IPS DF 6.9 (cell line): Measurements from ENCODE around the gene KLK4.

Experiments
- DNase-seq: peaks from one replicate; pipeline ENCODE4 v3.0.0-alpha.2; 2013; ENCODE audit warnings: low read depth, low spot score
- H3K27ac ChIP-seq: one replicate; pipeline ENCODE4 v1.5.1; 2013; ENCODE audit warnings: low read length, control low read depth
- H3K27me3 ChIP-seq: 2 replicates; pipeline ENCODE4 v1.6.1; 2013; ENCODE audit warnings: mild to moderate bottlenecking, low read length; ENCODE audit not compliant: control insufficient read depth, insufficient read depth
- H3K36me3 ChIP-seq: 2 replicates; pipeline ENCODE4 v1.6.1; 2013; ENCODE audit warnings: low read length; ENCODE audit not compliant: control insufficient read depth, insufficient read depth
- H3K4me1 ChIP-seq: 2 replicates; pipeline ENCODE4 v1.6.1; 2013; ENCODE audit warnings: low read length; ENCODE audit not compliant: control insufficient read depth, insufficient read depth
- H3K4me3 ChIP-seq: 2 replicates; pipeline ENCODE4 v1.5.1; 2013; ENCODE audit warnings: mild to moderate bottlenecking, low read length
- H3K9me3 ChIP-seq: 2 replicates; pipeline ENCODE4 v1.6.1; 2013; ENCODE audit warnings: low read length, inconsistent platforms; ENCODE audit not compliant: control insufficient read depth, insufficient read depth
- WGBS: extraction: QIAGEN DNeasy Blood & Tissue Kit; methylation state at CpG from one replicate; pipeline ENCODE4 v1.1.7; 2013; ENCODE audit warnings: mixed read lengths, missing lambda C conversion rate; ENCODE audit not compliant: insufficient read length, insufficient coverage; 5-methylcytosine and 5-hydroxymethylcytosine counted together

The KLK4 gene

GRCh38 chr19:50878851-50879250, 32.3 kb downstream of the KLK4 start:
- no peaks in the 10 kb centered on the region for H3K4me1 ChIP-seq
- no CpG with 5 or more reads among the region's 5 CpGs for WGBS
- DNase-seq = no peak
- peaks cover 1% of the 10 kb centered on the region for H3K9me3 ChIP-seq
- H3K27me3 ChIP-seq = no peaks in the 10 kb centered on the region; the same call in 1 of the 2 replicates
- H3K27ac ChIP-seq = no peak overlapping the region
- H3K36me3 ChIP-seq = no peaks in the 10 kb centered on the region
- H3K4me3 ChIP-seq = no peak overlapping the region

- WGBS = no CpG with 5 or more reads among the region's 8 CpGs
These were observed 33.9 kb downstream of the KLK4 start for GRCh38 chr19:50877338-50877737.

GRCh38 chr19:50876456-50876855, 34.7 kb downstream of the KLK4 start:
- DNase-seq = no peak
- Histone ChIP-seq H3K9me3 (no peaks in the 10 kb centered on the region; the same call in none of the 2 replicates), H3K27me3 (no peaks in the 10 kb centered on the region; the same call in 1 of the 2 replicates), H3K4me1 (no peaks in the 10 kb centered on the region), H3K36me3 (no peaks in the 10 kb centered on the region), H3K4me3 (no peak overlapping the region), H3K27ac (no peak overlapping the region)
- no CpG with 5 or more reads among the region's 7 CpGs for WGBS

More at GRCh38 chr19:50877338-50877737, 33.9 kb downstream of the KLK4 start:
- no peak for DNase-seq
- no peak overlapping the region for H3K27ac ChIP-seq
- H3K4me1 ChIP-seq = no peaks in the 10 kb centered on the region
- no peaks in the 10 kb centered on the region for H3K36me3 ChIP-seq
- no peak overlapping the region for H3K4me3 ChIP-seq
- H3K9me3 ChIP-seq = no peaks in the 10 kb centered on the region; the same call in none of the 2 replicates
- no peaks in the 10 kb centered on the region; the same call in 1 of the 2 replicates for H3K27me3 ChIP-seq

- H3K4me1 ChIP-seq = no peaks in the 10 kb centered on the region
- H3K27me3 ChIP-seq = no peaks in the 10 kb centered on the region; the same call in 1 of the 2 replicates
- H3K27ac ChIP-seq = no peak overlapping the region
- no peak overlapping the region for H3K4me3 ChIP-seq
- no peak for DNase-seq
- WGBS = no CpG with 5 or more reads among the region's 9 CpGs
- H3K36me3 ChIP-seq = no peaks in the 10 kb centered on the region
- H3K9me3 ChIP-seq = no peaks in the 10 kb centered on the region; the same call in none of the 2 replicates
These were observed 35.3 kb downstream of the KLK4 start for GRCh38 chr19:50875795-50876422.

GRCh38 chr19:50874211-50874610, 37.0 kb downstream of the KLK4 start:
- no peak overlapping the region for H3K4me3 ChIP-seq
- no peaks in the 10 kb centered on the region for H3K9me3 ChIP-seq
- H3K27ac ChIP-seq = no peak overlapping the region
- no peaks in the 10 kb centered on the region for H3K36me3 ChIP-seq
- H3K27me3 ChIP-seq = no peaks in the 10 kb centered on the region; the same call in 1 of the 2 replicates
- DNase-seq = no peak
- no peaks in the 10 kb centered on the region for H3K4me1 ChIP-seq
- WGBS = no CpG with 5 or more reads among the region's 5 CpGs

GRCh38 chr19:50873056-50873455, 38.1 kb downstream of the KLK4 start, which contains the start of gene KLK2:
KLK2 (plus strand) TSS chr19:50873439; CDS start chr19:50873474, 35 bp downstream.
- Histone ChIP-seq H3K4me3 (no peak within 1 kb of the TSS), H3K27ac (no peak within 1 kb of the TSS), H3K27me3 (no peaks in the 10 kb centered on the region; the same call in 1 of the 2 replicates), H3K9me3 (no peaks in the 10 kb centered on the region; the same call in 1 of the 2 replicates), H3K36me3 (no peaks in the 10 kb centered on the region), H3K4me1 (no peaks in the 10 kb centered on the region)
- WGBS = no CpG with 5 or more reads among the region's 3 CpGs
- no peak for DNase-seq

GRCh38 chr19:50870417-50871089, 40.6 kb downstream of the KLK4 start:
- no CpG with 5 or more reads among the region's 26 CpGs for WGBS
- Histone ChIP-seq H3K4me3 (no peak overlapping the region), H3K36me3 (no peaks in the 10 kb centered on the region), H3K27ac (no peak overlapping the region), H3K4me1 (no peaks in the 10 kb centered on the region), H3K9me3 (no peaks in the 10 kb centered on the region; the same call in 1 of the 2 replicates), H3K27me3 (no peaks in the 10 kb centered on the region; the same call in 1 of the 2 replicates)
- no peak for DNase-seq

GRCh38 chr19:50869479-50869878, 41.7 kb downstream of the KLK4 start:
- no peaks in the 10 kb centered on the region; the same call in 1 of the 2 replicates for H3K9me3 ChIP-seq
- no peaks in the 10 kb centered on the region for H3K36me3 ChIP-seq
- WGBS = no CpG with 5 or more reads among the region's 4 CpGs
- no peak overlapping the region for H3K4me3 ChIP-seq
- no peak overlapping the region for H3K27ac ChIP-seq
- no peaks in the 10 kb centered on the region for H3K27me3 ChIP-seq
- no peak for DNase-seq
- no peaks in the 10 kb centered on the region for H3K4me1 ChIP-seq

GRCh38 chr19:50861496-50862286, 49.5 kb downstream of the KLK4 start:
- H3K36me3 ChIP-seq = no peaks in the 10 kb centered on the region
- WGBS = no CpG with 5 or more reads among the region's 7 CpGs
- no peaks in the 10 kb centered on the region for H3K4me1 ChIP-seq
- DNase-seq = no peak
- H3K27me3 ChIP-seq = no peaks in the 10 kb centered on the region
- no peak overlapping the region for H3K27ac ChIP-seq
- H3K9me3 ChIP-seq = peaks cover 6% of the 10 kb centered on the region
- H3K4me3 ChIP-seq = no peak overlapping the region

GRCh38 chr19:50861010-50861409, 50.2 kb downstream of the KLK4 start:
- Histone ChIP-seq H3K36me3 (no peaks in the 10 kb centered on the region), H3K27me3 (no peaks in the 10 kb centered on the region), H3K4me3 (no peak overlapping the region), H3K27ac (no peak overlapping the region), H3K9me3 (peaks cover 6% of the 10 kb centered on the region; the same call in 1 of the 2 replicates), H3K4me1 (no peaks in the 10 kb centered on the region)
- no peak for DNase-seq
- WGBS = no CpG with 5 or more reads among the region's 5 CpGs
